SIG-M5 treated with dmso at 0.1 percent for 504 hours (cell line): ENCODE results near the gene FOXO3.

ENCODE experiments used
- DNase-seq: peaks from one replicate; lab custom pipeline; 2025; ENCODE audit not compliant: unreplicated experiment; lab: John Stamatoyannopoulos, UW

FOXO3 gene

GRCh38 chr6:108732091-108732870 is 171.6 kb downstream of the FOXO3 start:
- no peak for DNase-seq

- DNase-seq, result no peak
Measured at GRCh38 chr6:108733051-108733450, 172.3 kb downstream of the FOXO3 start.

- no peak for DNase-seq
Measured at GRCh38 chr6:108733706-108734265, 173.1 kb downstream of the FOXO3 start.
